ENCODE results near the gene LMO1.

DNA sequence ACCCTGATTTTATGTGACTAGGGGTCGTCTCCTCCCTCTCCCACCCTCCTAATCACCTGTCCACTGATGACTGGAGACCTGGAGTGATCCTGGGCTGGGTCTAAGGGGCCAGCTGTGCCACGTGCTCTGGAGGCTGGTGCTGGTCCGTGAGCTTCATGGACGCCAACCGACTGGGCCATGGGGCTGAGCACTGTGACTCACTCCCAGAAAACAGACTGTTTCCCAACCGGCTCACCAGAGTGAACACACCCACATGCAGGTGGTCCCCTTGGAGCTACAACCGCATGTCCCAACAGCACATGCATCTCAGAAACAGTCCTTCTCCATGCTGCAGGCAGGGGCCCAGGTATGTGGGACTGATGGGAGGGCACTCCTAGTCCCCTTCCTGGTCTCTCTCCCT is 14.0 kb upstream of the LMO1 start:
- no peak for TF ChIP-seq SUZ12 (IDR thresholded peaks at IDR 0.05; ENCODE audit: extremely low read depth, insufficient read depth, insufficient read length)
- no peak for TF ChIP-seq ZNF274 (IDR thresholded peaks at IDR 0.05; ENCODE audit: low read depth, low read length)
- TF ChIP-seq YY1 (IDR thresholded peaks at IDR 0.05; ENCODE audit: insufficient read depth, insufficient read length): no peak

Data from NT2/D1 (cell line).